HepG2 (cell line): ENCODE results near the gene PPAN. TPM values are rescaled to one million over a fixed set of nuclear protein-coding genes. Genes with fewer than 3 reads are reported as not detected.
A peak's percentile ranks its signal among the peaks of the same experiment; 100 is the strongest.

Experiments used
- ETV5 ChIP-seq: IDR thresholded peaks from 2 replicates; pipeline ENCODE4 v1.6.1; 2018; ENCODE audit warnings: missing biosample characterization, missing genetic modification reagents, inconsistent platforms, borderline replicate concordance
- HMG20B ChIP-seq: conservative IDR thresholded peaks from 2 replicates; pipeline ENCODE4 v1.6.1; 2016; ENCODE audit warnings: missing genetic modification reagents, missing compliant biosample characterization
- NCOR1 ChIP-seq: fragments of 200-600 bp; sonication (generic); IDR thresholded peaks from 2 replicates; pipeline ENCODE4 v1.7.0; 2017; ENCODE audit warnings: antibody characterized with exemption, low read length, borderline replicate concordance
- ONECUT2 ChIP-seq: sonication (generic); formaldehyde crosslinking; IDR thresholded peaks from 2 replicates; pipeline ENCODE4 v1.4.0; 2020; ENCODE audit warnings: missing genetic modification reagents
- PITX1 ChIP-seq: sonication (generic); formaldehyde crosslinking; IDR thresholded peaks from 2 replicates; pipeline ENCODE4 v1.5.1; 2020; ENCODE audit warnings: mild to moderate bottlenecking, missing genetic modification reagents
- RXRA ChIP-seq: sonication (generic); formaldehyde crosslinking; IDR thresholded peaks from 2 replicates; pipeline ENCODE4 v1.5.1; 2020; ENCODE audit warnings: missing genetic modification reagents
- TARDBP ChIP-seq: sonication (generic); formaldehyde crosslinking; IDR thresholded peaks from 2 replicates; pipeline ENCODE4 v1.8.0; 2022; ENCODE audit warnings: mild to moderate bottlenecking, missing genetic modification reagents
- TOE1 ChIP-seq: sonication (generic); formaldehyde crosslinking; IDR thresholded peaks from 2 replicates; pipeline ENCODE4 v1.4.0; 2020; ENCODE audit warnings: mild to moderate bottlenecking, missing genetic modification reagents
- ZBTB42 ChIP-seq: sonication (generic); formaldehyde crosslinking; IDR thresholded peaks from 2 replicates; pipeline ENCODE4 v1.5.0; 2020; ENCODE audit warnings: mild to moderate bottlenecking, missing genetic modification reagents
- ZNF10 ChIP-seq: sonication (generic); formaldehyde crosslinking; IDR thresholded peaks from 2 replicates; pipeline ENCODE4 v1.4.0; 2020; ENCODE audit warnings: mild to moderate bottlenecking, low read depth, missing genetic modification reagents, borderline replicate concordance
- ZNF619 ChIP-seq: sonication (generic); formaldehyde crosslinking; IDR thresholded peaks from 2 replicates; pipeline ENCODE4 v1.4.0; 2020; ENCODE audit warnings: mild to moderate bottlenecking, missing genetic modification reagents
- ZNF775 ChIP-seq: sonication (generic); formaldehyde crosslinking; IDR thresholded peaks from 2 replicates; pipeline ENCODE4 v1.4.0; 2020; ENCODE audit warnings: missing genetic modification reagents, mild to moderate bottlenecking, moderate library complexity, borderline replicate concordance
- ZNF816 ChIP-seq: sonication (generic); formaldehyde crosslinking; IDR thresholded peaks from 2 replicates; pipeline ENCODE4 v1.8.0; 2022; ENCODE audit warnings: missing genetic modification reagents, mild to moderate bottlenecking, borderline replicate concordance
- ZNF891 ChIP-seq: sonication (generic); formaldehyde crosslinking; IDR thresholded peaks from 2 replicates; pipeline ENCODE4 v1.5.0; 2020; ENCODE audit warnings: mild to moderate bottlenecking, missing genetic modification reagents
- polyA plus RNA-seq, 8 experiments: library from polyadenylated mRNA; depleted of rRNA in 3 of 8; stranded (reverse) in 7 of 8; unstranded in 1 of 8; fragments of >200 nt; fragmentation: Illumina TruSeq in 4 of 8; extraction: Trizol in 4 of 8; gene quantifications; 2 replicates each; pipeline versions ENCODE4 v1.2.1 to v1.2.3, GENCODE V29; 2011 to 2016; ENCODE audit warnings: low read depth in 4 of 8, missing spikeins in 1 of 8, mixed read lengths in 1 of 8; ENCODE audit not compliant: insufficient read depth in 1 of 8
- total RNA-seq, 5 experiments: library from RNA; depleted of rRNA; stranded (reverse); fragments of >200 nt; fragmentation: Illumina TruSeq; extraction: Trizol; gene quantifications; 2 replicates each; pipeline ENCODE4 v1.2.3, GENCODE V29; 2016; ENCODE audit warnings: low read depth in 1 of 5
- TF ChIP-seq, protein P1 (sequence below): sonication (generic); formaldehyde crosslinking; IDR thresholded peaks from 2 replicates; pipeline ENCODE4 v1.4.0; 2020; ENCODE audit warnings: missing genetic modification reagents, borderline replicate concordance
- TF ChIP-seq, protein P2 (sequence below): sonication (generic); formaldehyde crosslinking; conservative IDR thresholded peaks from 2 replicates; pipeline ENCODE4 v1.4.0; 2020; ENCODE audit warnings: mild to moderate bottlenecking, missing genetic modification reagents, moderate library complexity
- TF ChIP-seq, protein P3 (sequence below): IDR thresholded peaks from 2 replicates; pipeline ENCODE4 v1.6.1; 2016; ENCODE audit warnings: mild to moderate bottlenecking
- TF ChIP-seq, protein P4 (sequence below): fragments of 450-650 bp; IDR thresholded peaks from 2 replicates; pipeline ENCODE4 v1.6.1; 2017

PPAN gene
- total and polyA plus RNA-seq, 2 of the 13 experiments (the other 11 are each of a cell fraction or from before 2014, with no cell fraction given) = 36.2 to 41.9 TPM

DNA sequence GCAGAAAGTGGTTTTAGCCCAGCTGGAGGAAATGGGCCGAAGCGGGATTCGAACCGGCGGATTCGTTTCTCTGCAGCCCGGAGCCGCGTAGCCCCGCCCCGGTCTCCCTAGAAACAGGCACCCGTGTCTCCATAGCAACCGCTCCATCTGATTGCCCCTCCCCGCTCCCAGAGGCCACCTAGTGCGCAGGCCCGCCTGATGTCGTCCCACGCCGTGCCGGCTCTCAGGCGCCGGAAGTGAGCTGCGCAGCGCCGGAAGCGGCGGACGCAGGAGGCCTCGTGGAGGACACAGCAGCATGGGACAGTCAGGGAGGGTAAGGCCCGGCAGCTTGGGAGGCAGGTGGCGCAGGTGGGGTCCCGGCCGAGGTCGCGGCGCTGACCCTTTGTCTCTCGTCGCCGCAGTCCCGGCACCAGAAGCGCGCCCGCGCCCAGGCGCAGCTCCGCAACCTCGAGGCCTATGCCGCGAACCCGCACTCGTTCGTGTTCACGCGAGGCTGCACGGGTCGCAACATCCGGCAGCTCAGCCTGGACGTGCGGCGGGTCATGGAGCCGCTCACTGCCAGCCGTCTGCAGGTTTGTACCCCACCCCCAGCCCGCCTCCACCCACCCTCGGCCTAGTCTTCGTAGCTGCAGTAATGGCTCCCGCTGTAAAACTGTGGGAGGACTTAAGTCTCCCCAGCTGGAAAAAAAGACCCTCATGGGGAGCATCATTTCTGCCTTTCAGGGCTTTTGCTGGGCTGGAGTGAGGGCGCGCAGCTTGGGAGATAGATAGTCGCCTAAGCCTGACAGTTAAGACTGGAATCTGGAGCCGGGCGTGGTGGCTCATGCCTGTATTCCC lies at the start of gene PPAN (continued):
- TF ChIP-seq, protein P1, sequence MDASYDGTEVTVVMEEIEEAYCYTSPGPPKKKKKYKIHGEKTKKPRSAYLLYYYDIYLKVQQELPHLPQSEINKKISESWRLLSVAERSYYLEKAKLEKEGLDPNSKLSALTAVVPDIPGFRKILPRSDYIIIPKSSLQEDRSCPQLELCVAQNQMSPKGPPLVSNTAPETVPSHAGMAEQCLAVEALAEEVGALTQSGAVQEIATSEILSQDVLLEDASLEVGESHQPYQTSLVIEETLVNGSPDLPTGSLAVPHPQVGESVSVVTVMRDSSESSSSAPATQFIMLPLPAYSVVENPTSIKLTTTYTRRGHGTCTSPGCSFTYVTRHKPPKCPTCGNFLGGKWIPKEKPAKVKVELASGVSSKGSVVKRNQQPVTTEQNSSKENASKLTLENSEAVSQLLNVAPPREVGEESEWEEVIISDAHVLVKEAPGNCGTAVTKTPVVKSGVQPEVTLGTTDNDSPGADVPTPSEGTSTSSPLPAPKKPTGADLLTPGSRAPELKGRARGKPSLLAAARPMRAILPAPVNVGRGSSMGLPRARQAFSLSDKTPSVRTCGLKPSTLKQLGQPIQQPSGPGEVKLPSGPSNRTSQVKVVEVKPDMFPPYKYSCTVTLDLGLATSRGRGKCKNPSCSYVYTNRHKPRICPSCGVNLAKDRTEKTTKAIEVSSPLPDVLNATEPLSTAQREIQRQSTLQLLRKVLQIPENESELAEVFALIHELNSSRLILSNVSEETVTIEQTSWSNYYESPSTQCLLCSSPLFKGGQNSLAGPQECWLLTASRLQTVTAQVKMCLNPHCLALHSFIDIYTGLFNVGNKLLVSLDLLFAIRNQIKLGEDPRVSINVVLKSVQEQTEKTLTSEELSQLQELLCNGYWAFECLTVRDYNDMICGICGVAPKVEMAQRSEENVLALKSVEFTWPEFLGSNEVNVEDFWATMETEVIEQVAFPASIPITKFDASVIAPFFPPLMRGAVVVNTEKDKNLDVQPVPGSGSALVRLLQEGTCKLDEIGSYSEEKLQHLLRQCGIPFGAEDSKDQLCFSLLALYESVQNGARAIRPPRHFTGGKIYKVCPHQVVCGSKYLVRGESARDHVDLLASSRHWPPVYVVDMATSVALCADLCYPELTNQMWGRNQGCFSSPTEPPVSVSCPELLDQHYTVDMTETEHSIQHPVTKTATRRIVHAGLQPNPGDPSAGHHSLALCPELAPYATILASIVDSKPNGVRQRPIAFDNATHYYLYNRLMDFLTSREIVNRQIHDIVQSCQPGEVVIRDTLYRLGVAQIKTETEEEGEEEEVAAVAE = no peak
- TF ChIP-seq ZNF891 (CRISPR knock-in tag) = peak; percentile 43; the same call in 1 of the 2 replicates
- TF ChIP-seq TARDBP (CRISPR knock-in tag) = peak; percentile 76
- no peak; the same call in 1 of the 2 replicates for TF ChIP-seq ZNF816
- no peak for TF ChIP-seq ZNF775 (CRISPR knock-in tag)
- TF ChIP-seq NCOR1 = 0 out of 2 replicates have a peak, but pooled peaks have one; percentile 8
- TF ChIP-seq RXRA (CRISPR knock-in tag) = peak; percentile 84
- no peak for TF ChIP-seq ONECUT2 (CRISPR knock-in tag)
- TF ChIP-seq ETV5 (CRISPR knock-in tag) = peak; percentile 91
- TF ChIP-seq ZBTB42 = peak; percentile 81
- TF ChIP-seq, protein P2, sequence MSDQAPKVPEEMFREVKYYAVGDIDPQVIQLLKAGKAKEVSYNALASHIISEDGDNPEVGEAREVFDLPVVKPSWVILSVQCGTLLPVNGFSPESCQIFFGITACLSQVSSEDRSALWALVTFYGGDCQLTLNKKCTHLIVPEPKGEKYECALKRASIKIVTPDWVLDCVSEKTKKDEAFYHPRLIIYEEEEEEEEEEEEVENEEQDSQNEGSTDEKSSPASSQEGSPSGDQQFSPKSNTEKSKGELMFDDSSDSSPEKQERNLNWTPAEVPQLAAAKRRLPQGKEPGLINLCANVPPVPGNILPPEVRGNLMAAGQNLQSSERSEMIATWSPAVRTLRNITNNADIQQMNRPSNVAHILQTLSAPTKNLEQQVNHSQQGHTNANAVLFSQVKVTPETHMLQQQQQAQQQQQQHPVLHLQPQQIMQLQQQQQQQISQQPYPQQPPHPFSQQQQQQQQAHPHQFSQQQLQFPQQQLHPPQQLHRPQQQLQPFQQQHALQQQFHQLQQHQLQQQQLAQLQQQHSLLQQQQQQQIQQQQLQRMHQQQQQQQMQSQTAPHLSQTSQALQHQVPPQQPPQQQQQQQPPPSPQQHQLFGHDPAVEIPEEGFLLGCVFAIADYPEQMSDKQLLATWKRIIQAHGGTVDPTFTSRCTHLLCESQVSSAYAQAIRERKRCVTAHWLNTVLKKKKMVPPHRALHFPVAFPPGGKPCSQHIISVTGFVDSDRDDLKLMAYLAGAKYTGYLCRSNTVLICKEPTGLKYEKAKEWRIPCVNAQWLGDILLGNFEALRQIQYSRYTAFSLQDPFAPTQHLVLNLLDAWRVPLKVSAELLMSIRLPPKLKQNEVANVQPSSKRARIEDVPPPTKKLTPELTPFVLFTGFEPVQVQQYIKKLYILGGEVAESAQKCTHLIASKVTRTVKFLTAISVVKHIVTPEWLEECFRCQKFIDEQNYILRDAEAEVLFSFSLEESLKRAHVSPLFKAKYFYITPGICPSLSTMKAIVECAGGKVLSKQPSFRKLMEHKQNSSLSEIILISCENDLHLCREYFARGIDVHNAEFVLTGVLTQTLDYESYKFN = peak; percentile 43; the same call in 1 of the 2 replicates
- TF ChIP-seq ZNF10 (CRISPR knock-in tag) = no peak
- TF ChIP-seq, protein P3, sequence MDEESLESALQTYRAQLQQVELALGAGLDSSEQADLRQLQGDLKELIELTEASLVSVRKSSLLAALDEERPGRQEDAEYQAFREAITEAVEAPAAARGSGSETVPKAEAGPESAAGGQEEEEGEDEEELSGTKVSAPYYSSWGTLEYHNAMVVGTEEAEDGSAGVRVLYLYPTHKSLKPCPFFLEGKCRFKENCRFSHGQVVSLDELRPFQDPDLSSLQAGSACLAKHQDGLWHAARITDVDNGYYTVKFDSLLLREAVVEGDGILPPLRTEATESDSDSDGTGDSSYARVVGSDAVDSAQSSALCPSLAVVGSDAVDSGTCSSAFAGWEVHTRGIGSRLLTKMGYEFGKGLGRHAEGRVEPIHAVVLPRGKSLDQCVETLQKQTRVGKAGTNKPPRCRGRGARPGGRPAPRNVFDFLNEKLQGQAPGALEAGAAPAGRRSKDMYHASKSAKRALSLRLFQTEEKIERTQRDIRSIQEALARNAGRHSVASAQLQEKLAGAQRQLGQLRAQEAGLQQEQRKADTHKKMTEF (CRISPR knock-in tag) = peak; percentile 89; the same call in 1 of the 2 replicates
- TF ChIP-seq, protein P4, sequence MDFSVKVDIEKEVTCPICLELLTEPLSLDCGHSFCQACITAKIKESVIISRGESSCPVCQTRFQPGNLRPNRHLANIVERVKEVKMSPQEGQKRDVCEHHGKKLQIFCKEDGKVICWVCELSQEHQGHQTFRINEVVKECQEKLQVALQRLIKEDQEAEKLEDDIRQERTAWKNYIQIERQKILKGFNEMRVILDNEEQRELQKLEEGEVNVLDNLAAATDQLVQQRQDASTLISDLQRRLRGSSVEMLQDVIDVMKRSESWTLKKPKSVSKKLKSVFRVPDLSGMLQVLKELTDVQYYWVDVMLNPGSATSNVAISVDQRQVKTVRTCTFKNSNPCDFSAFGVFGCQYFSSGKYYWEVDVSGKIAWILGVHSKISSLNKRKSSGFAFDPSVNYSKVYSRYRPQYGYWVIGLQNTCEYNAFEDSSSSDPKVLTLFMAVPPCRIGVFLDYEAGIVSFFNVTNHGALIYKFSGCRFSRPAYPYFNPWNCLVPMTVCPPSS = no peak
- TF ChIP-seq TOE1 (CRISPR knock-in tag) = 0 out of 2 replicates have a peak, but pooled peaks have one; percentile 36
- TF ChIP-seq HMG20B = peak; percentile 39; the same call in 1 of the 2 replicates
- TF ChIP-seq ZNF619 (CRISPR knock-in tag) = 0 out of 2 replicates have a peak, but pooled peaks have one; percentile 8
- peak; percentile 43; the same call in 1 of the 2 replicates for TF ChIP-seq PITX1 (CRISPR knock-in tag)
